Esophagus muscularis mucosa (tissue), 3 donors: Measurements from ENCODE around the gene ELAVL4.

Source experiments
- POLR2A ChIP-seq: fragments of 450-650 bp; IDR thresholded peaks from one replicate; pipeline ENCODE4 v1.6.1; 2017; ENCODE audit warnings: antibody characterized with exemption, moderate library complexity, mild to moderate bottlenecking, low read depth
- POLR2AphosphoS5 ChIP-seq, 2 donors: sonication (generic); formaldehyde crosslinking; IDR thresholded peaks; one replicate each; pipeline ENCODE4 v1.6.1; 2017; ENCODE audit warnings: antibody characterized with exemption in 2 of 2
- TF ChIP-seq, protein P1 (sequence below), 3 experiments: fragments of 200-600 bp in 2 of 3; fragments of 450-650 bp in 1 of 3; sonication (generic) in 2 of 3; IDR thresholded peaks; one replicate each; pipeline ENCODE4 v1.5.1; 2017 to 2019; ENCODE audit warnings: antibody characterized with exemption in 3 of 3, mild to moderate bottlenecking in 2 of 3, moderate library complexity in 1 of 3

DNA sequence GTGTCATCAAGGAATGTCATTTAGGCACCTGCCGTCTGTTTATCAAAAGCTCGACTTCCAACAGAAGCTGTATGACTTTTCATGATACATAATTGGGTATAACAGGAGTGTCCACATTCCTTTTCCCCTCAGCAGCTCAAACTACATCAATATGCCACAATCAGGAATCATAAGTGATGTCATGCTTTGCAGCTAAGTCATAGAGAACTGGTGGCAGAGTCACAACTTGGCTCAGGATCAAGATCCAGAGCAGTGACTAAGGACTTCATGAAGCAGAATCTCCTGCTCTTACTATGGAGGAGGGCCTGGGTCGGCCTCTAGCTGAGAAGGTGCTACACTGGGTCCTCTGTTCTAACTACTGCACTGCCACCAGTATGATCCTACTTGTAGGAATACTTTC is 48.4 kb upstream of the ELAVL4 start:
- no peak for TF ChIP-seq POLR2A
- TF ChIP-seq, protein P1, sequence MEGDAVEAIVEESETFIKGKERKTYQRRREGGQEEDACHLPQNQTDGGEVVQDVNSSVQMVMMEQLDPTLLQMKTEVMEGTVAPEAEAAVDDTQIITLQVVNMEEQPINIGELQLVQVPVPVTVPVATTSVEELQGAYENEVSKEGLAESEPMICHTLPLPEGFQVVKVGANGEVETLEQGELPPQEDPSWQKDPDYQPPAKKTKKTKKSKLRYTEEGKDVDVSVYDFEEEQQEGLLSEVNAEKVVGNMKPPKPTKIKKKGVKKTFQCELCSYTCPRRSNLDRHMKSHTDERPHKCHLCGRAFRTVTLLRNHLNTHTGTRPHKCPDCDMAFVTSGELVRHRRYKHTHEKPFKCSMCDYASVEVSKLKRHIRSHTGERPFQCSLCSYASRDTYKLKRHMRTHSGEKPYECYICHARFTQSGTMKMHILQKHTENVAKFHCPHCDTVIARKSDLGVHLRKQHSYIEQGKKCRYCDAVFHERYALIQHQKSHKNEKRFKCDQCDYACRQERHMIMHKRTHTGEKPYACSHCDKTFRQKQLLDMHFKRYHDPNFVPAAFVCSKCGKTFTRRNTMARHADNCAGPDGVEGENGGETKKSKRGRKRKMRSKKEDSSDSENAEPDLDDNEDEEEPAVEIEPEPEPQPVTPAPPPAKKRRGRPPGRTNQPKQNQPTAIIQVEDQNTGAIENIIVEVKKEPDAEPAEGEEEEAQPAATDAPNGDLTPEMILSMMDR (IDR thresholded peaks at IDR 0.05), result no peak
- no peak for TF ChIP-seq POLR2AphosphoS5 (IDR thresholded peaks at IDR 0.05)
